HG02870 (cell line): ENCODE data around the gene RABGAP1L.

Experiments used
- ATAC-seq: cut with Tn5 transposase; IDR thresholded peaks from one replicate; pipeline ENCODE4 v1.9.1; 2021; ENCODE audit warnings: mild to moderate bottlenecking, moderate library complexity; ENCODE audit not compliant: unreplicated experiment

Gene RABGAP1L

DNA sequence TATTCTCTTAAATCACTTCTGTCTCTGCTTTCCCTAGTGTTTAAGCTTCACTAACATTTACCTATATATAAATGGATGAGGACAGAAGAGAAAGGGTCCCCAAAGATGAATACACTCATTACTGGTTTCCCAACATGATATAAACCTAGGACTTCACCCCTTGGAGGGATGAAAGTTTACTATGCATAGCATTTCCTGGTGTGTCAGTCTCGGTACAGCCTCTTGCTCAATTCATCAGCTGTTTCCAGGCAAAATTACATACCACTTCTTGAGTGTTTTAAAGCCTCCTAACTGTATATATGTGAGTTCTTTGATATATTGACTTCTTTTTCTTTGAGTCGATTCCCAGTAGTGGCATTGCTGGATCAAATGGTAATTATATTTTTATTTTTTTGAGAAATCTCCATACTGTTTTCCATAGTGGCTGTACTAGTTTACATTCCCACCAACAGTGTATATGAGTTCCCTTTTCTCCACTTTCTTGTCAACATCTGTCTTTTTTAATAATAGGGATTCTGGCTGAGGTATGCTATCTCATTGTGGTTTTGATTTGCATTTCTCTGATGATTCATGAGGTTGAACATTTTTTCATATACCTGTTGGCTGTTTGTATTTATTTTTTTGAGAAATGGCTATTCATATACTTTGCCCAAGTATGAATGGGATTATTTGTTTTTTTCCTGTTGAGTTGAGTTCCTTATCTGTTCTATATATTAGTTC lies 581.1 kb downstream of the RABGAP1L start:
- no peak for ATAC-seq

GRCh38 chr1:174742805-174743653 lies 583.7 kb downstream of the RABGAP1L start:
- ATAC-seq, result no peak

DNA sequence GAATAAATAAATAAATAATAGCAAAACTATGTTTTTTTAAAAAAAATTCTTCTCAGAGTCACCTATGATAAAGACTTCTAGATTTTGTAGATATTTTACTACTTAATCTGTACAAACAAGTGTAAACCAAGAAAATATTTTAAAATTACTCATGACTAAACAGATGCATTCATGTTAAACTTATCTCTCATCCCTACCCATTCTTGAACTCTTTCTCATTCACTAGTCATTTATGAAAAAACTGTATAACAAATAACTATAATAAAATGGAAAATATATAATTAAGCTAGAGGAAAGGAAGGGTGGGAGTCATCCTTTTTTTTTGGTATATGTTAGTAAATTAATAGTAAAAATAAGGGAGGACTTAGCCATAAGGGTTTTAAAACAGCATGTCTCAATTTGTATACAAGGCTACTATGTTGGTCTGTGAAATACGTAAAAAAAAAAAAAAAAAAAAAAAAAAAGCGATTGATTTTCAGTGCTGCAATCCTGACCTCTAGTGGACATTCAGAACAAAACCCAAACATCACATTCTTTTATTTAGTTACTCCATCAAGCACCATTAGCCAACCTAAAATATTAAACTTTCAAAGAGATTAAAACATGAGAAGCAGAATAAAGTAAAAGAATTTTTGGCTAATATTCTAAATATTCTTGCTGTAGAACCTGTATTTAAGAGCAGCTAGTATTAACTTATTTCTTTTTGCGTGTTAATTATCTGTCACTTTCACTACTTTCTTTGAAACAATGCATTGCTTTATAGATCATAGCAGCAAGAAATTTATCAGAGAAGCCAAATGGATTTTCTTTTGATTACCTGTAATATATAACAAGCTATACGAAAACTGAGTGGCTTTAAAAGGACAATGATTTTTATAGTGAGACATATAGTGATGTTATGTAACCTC lies 584.6 kb downstream of the RABGAP1L start:
- ATAC-seq, result no peak

- no peak for ATAC-seq
Observed at GRCh38 chr1:174744886-174745285, 585.6 kb downstream of the RABGAP1L start.

DNA sequence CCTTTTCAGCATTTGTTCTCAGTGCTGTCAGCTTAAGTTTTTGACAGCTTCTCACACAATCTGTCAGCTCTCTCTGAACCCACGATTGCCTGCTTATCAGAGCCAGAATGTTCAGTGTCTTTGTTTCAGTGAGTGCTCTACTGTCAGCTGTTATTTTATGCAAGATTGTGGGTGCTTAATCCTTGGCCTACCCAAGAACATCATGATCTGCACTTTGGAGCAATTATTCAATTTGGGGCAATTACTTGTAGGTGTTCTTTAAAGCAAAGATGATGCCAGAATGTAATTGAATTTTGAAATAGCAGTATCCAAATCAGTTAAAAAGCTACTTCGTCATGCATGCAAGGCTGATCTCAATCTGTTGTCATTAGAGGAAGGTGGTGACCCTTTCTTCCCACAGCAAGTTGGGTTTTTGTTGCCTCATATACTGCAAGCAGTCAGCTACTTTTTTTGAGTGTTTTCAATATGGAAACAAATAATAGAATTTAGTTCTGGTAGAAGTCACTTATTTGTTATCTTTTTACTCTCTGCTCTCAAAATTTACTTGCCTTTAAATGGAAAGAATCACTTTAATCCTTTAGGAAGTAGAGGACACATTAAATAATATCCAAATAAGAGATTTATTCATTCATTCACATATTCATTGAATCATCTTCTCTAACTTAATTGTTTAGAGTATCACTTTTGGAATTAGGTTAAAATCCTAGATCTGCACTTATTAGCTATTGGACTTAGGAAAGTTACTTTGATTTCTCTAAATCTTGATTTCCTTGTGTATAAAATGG lies 586.9 kb downstream of the RABGAP1L start:
- ATAC-seq, result no peak

DNA sequence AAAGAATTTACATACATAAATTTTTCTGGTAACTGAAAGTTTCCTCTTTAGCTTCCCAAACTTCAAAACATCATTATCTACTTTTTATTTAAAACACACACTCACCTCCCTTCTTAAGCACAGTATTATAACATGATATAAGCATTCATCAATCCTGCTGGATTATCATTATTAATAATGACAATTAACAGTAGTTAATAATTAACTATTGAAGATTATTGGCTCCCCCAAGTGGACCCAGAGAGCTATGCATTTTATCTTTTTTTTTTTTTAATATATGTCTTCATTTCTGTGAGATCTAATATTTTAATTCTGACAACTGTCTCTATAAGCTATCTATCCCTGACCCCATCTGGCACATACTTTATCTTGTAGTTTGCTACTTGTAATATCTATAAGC lies 588.3 kb downstream of the RABGAP1L start:
- no peak for ATAC-seq

DNA sequence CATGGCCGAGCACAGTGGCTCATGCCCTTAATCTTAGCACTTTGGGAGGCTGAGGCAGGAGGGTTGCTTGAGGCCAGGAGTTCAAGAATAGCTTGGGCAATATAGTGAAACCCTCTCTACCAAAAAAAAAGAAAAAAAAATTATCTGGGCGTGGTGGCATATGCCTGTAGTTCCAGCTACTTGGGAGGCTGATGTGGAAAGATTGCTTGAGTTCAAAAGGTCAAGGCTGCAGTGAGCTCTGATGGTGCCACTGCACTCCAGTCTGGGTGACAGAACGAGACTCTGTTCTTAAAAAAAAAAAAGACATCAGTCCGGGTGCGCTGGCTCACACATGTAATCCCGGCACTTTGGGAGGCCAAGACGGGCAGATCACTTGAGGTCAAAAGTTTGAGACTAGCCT lies 589.3 kb downstream of the RABGAP1L start:
- ATAC-seq, result no peak

- no peak for ATAC-seq
Observed at GRCh38 chr1:174753131-174753530, 593.8 kb downstream of the RABGAP1L start.

GRCh38 chr1:174761335-174761734 lies 602.0 kb downstream of the RABGAP1L start:
- ATAC-seq, result no peak

DNA sequence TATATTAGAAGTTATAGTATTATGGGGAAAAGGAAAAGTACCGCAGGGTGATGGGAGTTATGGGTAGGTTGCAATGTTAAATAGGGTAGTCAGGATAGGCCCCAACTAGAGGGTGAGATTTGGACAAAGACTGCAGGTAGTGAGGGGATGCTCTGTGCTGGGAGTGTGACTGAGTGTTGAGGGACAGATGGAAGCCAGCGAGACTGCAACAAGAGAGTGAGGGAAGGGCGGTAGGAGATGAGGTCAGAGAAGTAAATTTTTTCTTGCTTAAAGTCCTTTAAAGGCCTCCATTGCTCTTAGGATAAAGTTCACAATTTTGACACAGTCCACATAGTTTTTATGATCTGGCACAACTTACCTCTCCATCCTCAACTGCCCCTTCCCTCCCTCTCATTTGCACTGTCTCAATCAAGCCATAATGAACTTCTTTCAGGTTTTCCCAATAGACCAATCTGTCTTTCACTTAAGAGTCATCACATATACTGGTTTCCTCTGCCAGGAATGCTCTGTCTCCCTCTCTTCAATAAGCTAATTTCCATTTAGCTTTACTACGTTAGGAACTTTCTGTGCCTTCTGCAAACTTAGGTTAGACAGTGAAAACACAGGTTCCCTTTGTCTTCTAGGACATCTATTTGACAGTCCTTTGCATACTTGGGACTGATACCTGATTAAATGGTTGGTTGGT lies 602.7 kb downstream of the RABGAP1L start:
- ATAC-seq, result no peak

GRCh38 chr1:174764191-174764590 lies 604.9 kb downstream of the RABGAP1L start:
- no peak for ATAC-seq

GRCh38 chr1:174766727-174767126 lies 607.4 kb downstream of the RABGAP1L start:
- no peak for ATAC-seq

DNA sequence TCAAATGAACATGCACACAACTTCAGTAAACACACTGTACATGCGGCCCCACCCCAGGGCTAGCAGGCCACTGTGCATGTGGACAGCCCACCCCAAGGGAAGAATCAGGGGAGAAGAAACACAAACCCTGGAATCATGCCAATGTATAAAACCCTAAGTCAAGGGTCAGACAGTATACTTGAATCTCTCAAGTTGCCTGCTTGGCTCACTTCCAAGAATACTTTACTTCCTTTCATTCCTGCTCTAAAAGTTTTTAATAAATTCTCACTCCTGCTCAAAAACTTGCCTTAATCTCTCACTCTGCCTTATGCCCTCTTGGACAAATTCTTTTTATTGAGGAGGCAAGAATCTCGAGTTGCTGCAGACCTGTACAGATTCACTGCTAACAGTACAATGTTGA lies 609.2 kb downstream of the RABGAP1L start:
- ATAC-seq, result no peak

DNA sequence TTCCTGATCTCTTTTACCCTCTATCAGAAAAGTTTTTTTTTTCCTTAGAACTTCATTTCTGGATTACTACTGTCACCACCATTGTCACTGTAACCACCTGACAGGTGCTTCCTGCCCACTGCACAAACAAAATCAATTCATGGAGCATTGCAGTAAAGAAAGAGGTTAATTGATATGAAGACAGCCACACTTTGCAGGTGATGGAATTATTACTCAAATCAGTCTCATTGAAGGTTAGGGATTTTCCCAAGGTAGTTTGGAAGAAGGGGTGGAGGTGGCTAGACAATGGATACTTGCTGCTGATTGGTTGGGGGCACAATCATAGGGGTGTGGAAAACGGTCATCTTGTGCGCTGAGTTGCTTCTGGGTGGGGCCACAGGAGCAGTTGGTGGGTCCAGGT lies 609.6 kb downstream of the RABGAP1L start:
- ATAC-seq, result no peak

- ATAC-seq, result no peak
Observed at GRCh38 chr1:174769961-174770549, 610.7 kb downstream of the RABGAP1L start.

DNA sequence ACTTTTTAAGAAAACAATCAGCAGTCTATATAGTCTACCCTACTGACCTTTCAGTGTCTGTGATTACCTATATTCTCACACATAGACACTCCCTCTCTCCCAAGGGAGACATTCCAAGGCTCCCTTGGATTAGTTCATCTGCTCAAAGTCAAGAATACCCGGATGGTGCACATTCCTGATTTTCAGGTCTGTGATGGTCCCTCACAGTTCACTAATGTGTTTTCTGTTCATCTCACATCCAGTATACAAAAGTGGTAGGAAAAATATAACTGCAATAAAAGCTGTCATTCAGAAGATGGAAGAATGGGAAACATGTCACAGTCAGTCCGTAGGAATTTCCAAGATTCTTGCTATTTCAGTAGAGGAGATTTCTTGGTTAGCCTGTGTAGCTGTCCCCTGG lies 616.3 kb downstream of the RABGAP1L start:
- ATAC-seq, result no peak

DNA sequence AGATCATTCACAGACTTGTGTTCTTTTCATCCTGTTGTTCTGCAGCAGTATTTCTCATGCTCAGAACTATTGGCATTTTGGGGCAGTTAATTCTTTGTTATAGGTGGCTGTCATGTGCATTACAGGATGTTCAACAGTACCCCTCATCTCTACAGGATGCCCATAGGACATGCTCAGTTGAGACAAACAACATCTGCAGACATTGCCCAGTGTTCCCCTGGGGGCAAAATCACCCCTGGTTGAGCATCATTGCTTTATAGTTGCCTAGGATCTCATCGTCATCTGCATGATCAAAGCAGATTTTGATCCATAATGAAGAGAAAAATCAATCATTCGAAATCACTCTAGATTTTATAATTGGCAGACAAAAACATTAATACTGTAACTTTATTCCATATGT lies 617.9 kb downstream of the RABGAP1L start:
- ATAC-seq, result no peak

DNA sequence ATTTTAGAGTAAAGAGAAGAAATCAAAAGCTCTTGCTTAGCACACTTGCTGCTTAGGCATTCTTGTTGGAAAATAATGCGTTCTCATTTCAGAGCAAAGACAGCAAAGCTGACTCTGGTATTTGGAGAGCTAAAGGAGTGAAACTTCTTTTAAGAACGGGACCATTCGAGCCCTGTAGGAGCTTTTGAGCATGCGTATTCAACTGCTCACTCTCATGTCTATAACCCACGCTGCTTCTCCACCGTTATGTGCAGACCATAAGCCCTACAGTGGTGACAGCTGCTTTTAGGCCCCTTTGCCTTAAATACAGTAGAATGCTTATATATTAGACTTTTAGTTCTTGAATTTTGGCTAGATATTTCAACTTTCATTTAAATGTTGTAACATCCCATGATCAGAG lies 626.2 kb downstream of the RABGAP1L start:
- no peak for ATAC-seq

DNA sequence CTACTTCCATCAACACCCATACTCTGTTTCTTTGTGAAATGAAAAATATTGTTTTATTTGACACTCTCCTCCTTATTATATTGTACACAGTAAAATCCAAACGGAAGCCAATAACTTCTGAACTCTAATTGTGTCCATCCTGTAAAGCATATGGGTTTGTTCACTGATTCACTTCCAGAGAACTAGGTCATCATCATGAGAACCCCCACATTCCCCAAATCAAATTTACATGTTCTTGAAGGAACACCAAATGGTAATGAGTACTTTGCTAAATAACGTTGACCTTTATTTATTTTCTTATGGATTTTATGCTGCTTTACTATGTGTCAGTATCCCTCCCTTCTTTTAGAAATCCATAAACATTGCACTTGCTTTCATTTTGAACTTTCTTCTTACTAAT lies 627.0 kb downstream of the RABGAP1L start:
- ATAC-seq, result no peak

- ATAC-seq, result peak; percentile 74
Observed at GRCh38 chr1:174786760-174787159, 627.4 kb downstream of the RABGAP1L start.
